Coronary artery (tissue), 2 donors: Measurements from ENCODE around the gene TEKTIP1.

ENCODE experiments used
- DNase-seq: peaks from one replicate; pipeline ENCODE4 v3.0.0-alpha.2; 2017; ENCODE audit warnings: low spot score
- H3K27ac ChIP-seq, 2 donors: fragments of 200-600 bp; sonication (generic); one replicate each; pipeline ENCODE4 v1.5.1; 2016 to 2019
- H3K4me3 ChIP-seq: fragments of 200-600 bp; sonication (generic); 2 replicates; pipeline ENCODE4 v1.5.1; 2016; ENCODE audit warnings: mild to moderate bottlenecking, moderate library complexity
- CTCF ChIP-seq: fragments of 200-600 bp; sonication (generic); IDR thresholded peaks from one replicate; pipeline ENCODE4 v1.5.1; 2019; ENCODE audit warnings: antibody characterized with exemption

TEKTIP1 gene

GRCh38 chr19:3520166-3521103 is 18.5 kb upstream of the TEKTIP1 start:
- H3K4me3 ChIP-seq = no peak overlapping the region
- TF ChIP-seq CTCF = no peak
- DNase-seq = no peak
- no peak overlapping the region for H3K27ac ChIP-seq

- Histone ChIP-seq H3K4me3 (no peak overlapping the region), H3K27ac (no peak overlapping the region)
- no peak for DNase-seq
- no peak for TF ChIP-seq CTCF
These were observed 17.9 kb upstream of the TEKTIP1 start for GRCh38 chr19:3521104-3521445.

GRCh38 chr19:3522421-3523360 is 16.3 kb upstream of the TEKTIP1 start:
- Histone ChIP-seq H3K27ac (no peak overlapping the region), H3K4me3 (no peak overlapping the region)
- no peak for TF ChIP-seq CTCF
- no peak for DNase-seq

GRCh38 chr19:3523361-3524077 is 15.5 kb upstream of the TEKTIP1 start:
- TF ChIP-seq CTCF = no peak
- Histone ChIP-seq H3K4me3 (no peak overlapping the region), H3K27ac (no peak overlapping the region)
- no peak for DNase-seq

- TF ChIP-seq CTCF = no peak
- Histone ChIP-seq H3K27ac (no peak overlapping the region), H3K4me3 (no peak overlapping the region)
- DNase-seq = no peak
These were observed 14.7 kb upstream of the TEKTIP1 start for GRCh38 chr19:3524078-3524842.

- TF ChIP-seq CTCF = no peak
- Histone ChIP-seq H3K27ac (no peak overlapping the region), H3K4me3 (no peak overlapping the region)
- DNase-seq = no peak
These were observed 14.0 kb upstream of the TEKTIP1 start for GRCh38 chr19:3524904-3525451.
